Natural killer cell (primary cell): ENCODE results near the gene CSPG5. TPM values are rescaled to one million over a fixed set of nuclear protein-coding genes. Genes with fewer than 3 reads are reported as not detected.

Experiments
- ATAC-seq, 3 donors: fragments of 150-1000 bp in 2 of 3; fragments of 200-7000 bp in 1 of 3; cut with Tn5 transposase; 1 replicate in 1 of 3; 2 replicates in 2 of 3; pipeline ENCODE4 v1.10.0; 2021; ENCODE audit warnings: mild to moderate bottlenecking in 2 of 3, moderate library complexity in 2 of 3
- DNase-seq, 2 donors: peaks; one replicate each; pipeline versions ENCODE4 v3.0.0 to v3.0.0-alpha.2; 2013 to 2021; ENCODE audit warnings: mixed read lengths in 1 of 2
- H3K27ac ChIP-seq: one replicate; pipeline ENCODE4 v1.5.1; 2013; ENCODE audit warnings: mild to moderate bottlenecking, low read length
- H3K27me3 ChIP-seq: one replicate; pipeline ENCODE4 v1.6.1; 2013; ENCODE audit warnings: low read length; ENCODE audit not compliant: control insufficient read depth, insufficient read depth
- H3K36me3 ChIP-seq: one replicate; pipeline ENCODE4 v1.6.1; 2013; ENCODE audit warnings: low read length; ENCODE audit not compliant: control insufficient read depth, insufficient read depth
- H3K4me1 ChIP-seq: one replicate; pipeline ENCODE4 v1.6.1; 2013; ENCODE audit warnings: low read length; ENCODE audit not compliant: control insufficient read depth, insufficient read depth
- H3K4me3 ChIP-seq: one replicate; pipeline ENCODE4 v1.5.1; 2013; ENCODE audit warnings: low read length
- H3K9me3 ChIP-seq: one replicate; pipeline ENCODE4 v1.6.1; 2013; ENCODE audit warnings: low read length; ENCODE audit not compliant: control insufficient read depth, insufficient read depth
- H3K27ac Mint-ChIP-seq, 2 donors: one replicate each; pipeline ENCODE4 v1.8.0; 2022; ENCODE audit warnings: mild to moderate bottlenecking in 2 of 2, mixed read lengths in 2 of 2, moderate library complexity in 1 of 2
- H3K27me3 Mint-ChIP-seq, 2 donors: one replicate each; pipeline ENCODE4 v1.8.0; 2022; ENCODE audit warnings: low read depth in 2 of 2, mixed read lengths in 2 of 2
- H3K36me3 Mint-ChIP-seq: one replicate; pipeline ENCODE4 v1.8.0; 2022; ENCODE audit warnings: mixed read lengths
- H3K4me1 Mint-ChIP-seq, 2 donors: one replicate each; pipeline ENCODE4 v1.8.0; 2022; ENCODE audit warnings: mixed read lengths in 2 of 2
- H3K4me3 Mint-ChIP-seq: one replicate; pipeline ENCODE4 v1.8.0; 2022; ENCODE audit warnings: mild to moderate bottlenecking, moderate library complexity, mixed read lengths
- H3K9me3 Mint-ChIP-seq, 2 donors: one replicate each; pipeline ENCODE4 v1.8.0; 2022; ENCODE audit warnings: mixed read lengths in 2 of 2
- WGBS: methylation state at CpG from one replicate; pipeline ENCODE4 v1.1.7; 2013; ENCODE audit warnings: missing lambda C conversion rate; ENCODE audit not compliant: insufficient coverage; 5-methylcytosine and 5-hydroxymethylcytosine counted together
- intact Hi-C: fragments of 100-400 bp; cut with micrococcal nuclease; formaldehyde crosslinking; loops from one replicate; pipeline ENCODE4 v1.14.2; 2022
- total RNA-seq, 4 donors: library from RNA; stranded (reverse); fragments of 120-200 nt in 1 of 4; gene quantifications; one replicate each; pipeline versions ENCODE4 v1.2.3 to v1.2.4, GENCODE V29; 2013 to 2022
- TF ChIP-seq, protein P1 (sequence below): fragments of 200-600 bp; IDR thresholded peaks from one replicate; pipeline ENCODE4 v1.8.0; 2022; ENCODE audit warnings: antibody characterized with exemption

Gene CSPG5
- total RNA-seq, 3 donors from 2014 or later (not counting 1 experiment from before 2014, with no cell fraction given), result 0.07 to 0.63 (median 0.23) TPM

DNA sequence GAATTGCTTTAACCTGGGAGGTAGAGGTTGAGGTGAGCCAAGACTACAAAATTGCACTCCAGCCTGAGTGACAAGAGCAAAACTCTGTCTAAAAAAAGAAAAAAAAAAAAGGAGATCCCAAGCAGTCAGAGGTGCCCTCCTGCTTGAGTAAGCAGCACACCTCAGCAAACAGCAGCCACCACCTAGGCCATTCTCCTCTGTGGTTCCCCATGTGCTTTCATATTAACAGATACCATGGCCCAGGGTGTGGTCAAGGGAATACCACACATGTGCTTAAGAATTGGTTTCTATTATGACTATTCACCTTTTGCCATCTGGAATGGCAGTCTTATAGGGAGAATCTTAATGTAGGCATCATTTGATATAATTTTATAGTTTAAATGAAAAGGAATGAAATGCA lies 24.7 kb upstream of the CSPG5 start:
- Mint-ChIP-seq H3K4me1 (peaks cover 0 to 7% of the 10 kb centered on the region in 2 donors), H3K27me3 (no peaks in the 10 kb centered on the region), H3K36me3 (no peaks in the 10 kb centered on the region), H3K9me3 (no peaks in the 10 kb centered on the region), H3K27ac (no peak overlapping the region), H3K4me3 (no peak overlapping the region)
- no peaks in the 10 kb centered on the region for H3K4me1 ChIP-seq
- TF ChIP-seq, protein P1, sequence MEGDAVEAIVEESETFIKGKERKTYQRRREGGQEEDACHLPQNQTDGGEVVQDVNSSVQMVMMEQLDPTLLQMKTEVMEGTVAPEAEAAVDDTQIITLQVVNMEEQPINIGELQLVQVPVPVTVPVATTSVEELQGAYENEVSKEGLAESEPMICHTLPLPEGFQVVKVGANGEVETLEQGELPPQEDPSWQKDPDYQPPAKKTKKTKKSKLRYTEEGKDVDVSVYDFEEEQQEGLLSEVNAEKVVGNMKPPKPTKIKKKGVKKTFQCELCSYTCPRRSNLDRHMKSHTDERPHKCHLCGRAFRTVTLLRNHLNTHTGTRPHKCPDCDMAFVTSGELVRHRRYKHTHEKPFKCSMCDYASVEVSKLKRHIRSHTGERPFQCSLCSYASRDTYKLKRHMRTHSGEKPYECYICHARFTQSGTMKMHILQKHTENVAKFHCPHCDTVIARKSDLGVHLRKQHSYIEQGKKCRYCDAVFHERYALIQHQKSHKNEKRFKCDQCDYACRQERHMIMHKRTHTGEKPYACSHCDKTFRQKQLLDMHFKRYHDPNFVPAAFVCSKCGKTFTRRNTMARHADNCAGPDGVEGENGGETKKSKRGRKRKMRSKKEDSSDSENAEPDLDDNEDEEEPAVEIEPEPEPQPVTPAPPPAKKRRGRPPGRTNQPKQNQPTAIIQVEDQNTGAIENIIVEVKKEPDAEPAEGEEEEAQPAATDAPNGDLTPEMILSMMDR, result no peak
- ATAC-seq (no peak), DNase-seq (no peak)
- H3K9me3 ChIP-seq, result no peaks in the 10 kb centered on the region
- intact Hi-C loops, result no loop called here
- H3K27me3 ChIP-seq, result no peaks in the 10 kb centered on the region
- H3K27ac ChIP-seq, result no peak overlapping the region
- peaks cover 39% of the 10 kb centered on the region for H3K36me3 ChIP-seq
- no peak overlapping the region for H3K4me3 ChIP-seq

DNA sequence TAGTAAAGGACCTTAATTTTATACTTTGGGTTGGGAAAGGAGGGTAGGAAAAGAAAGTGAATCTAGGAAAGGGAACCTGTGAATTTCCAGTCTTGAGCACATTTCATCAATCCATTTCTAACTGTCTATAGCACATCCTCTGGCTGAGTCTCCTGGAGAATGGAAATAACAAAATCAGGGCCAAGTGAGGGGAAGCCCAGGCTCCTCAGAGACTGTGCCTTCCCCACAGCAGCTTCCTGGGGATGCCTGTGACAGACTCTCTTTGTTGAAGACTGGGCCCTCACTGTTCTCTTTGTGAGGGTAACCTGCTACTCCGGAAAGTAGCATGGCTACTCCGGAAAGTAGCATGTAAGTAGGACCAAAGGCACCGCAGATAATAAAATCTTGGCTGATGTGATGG lies 22.6 kb upstream of the CSPG5 start:
- peak overlapping the region; percentile 8 to 12 for H3K27ac Mint-ChIP-seq
- Histone ChIP-seq H3K9me3 (no peaks in the 10 kb centered on the region), H3K4me3 (no peak overlapping the region), H3K4me1 (no peaks in the 10 kb centered on the region), H3K36me3 (peaks cover 27% of the 10 kb centered on the region), H3K27me3 (no peaks in the 10 kb centered on the region), H3K27ac (no peak overlapping the region)
- H3K4me1 Mint-ChIP-seq, result peaks cover 0 to 7% of the 10 kb centered on the region in 2 donors
- no peaks in the 10 kb centered on the region for H3K36me3 Mint-ChIP-seq
- WGBS, result 100% methylated on average over 3 of the region's 3 CpGs
- intact Hi-C loops, result no loop called here
- DNase-seq (no peak), ATAC-seq (no peak)
- no peak overlapping the region for H3K4me3 Mint-ChIP-seq
- TF ChIP-seq, protein P1, result no peak
- no peaks in the 10 kb centered on the region for H3K27me3 Mint-ChIP-seq
- H3K9me3 Mint-ChIP-seq, result no peaks in the 10 kb centered on the region

DNA sequence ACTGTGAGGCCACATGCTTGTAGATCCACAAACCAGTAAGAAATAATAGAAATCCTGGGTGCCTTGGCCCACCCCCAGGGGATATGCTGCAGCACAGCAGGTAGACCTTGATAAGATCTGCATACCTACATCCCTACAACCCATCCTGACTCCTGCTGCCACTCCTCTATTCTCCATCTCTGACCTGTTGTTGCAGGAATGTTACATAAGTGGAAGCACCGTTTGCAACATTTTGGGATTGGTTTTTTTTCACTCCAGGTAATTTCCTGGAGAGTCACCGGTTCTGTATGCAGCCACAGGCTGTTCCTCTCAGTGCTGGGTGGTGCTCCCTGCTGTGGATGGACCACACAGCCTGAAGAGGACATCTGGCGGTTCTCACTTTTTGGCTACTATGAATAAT lies 16.1 kb upstream of the CSPG5 start:
- Mint-ChIP-seq H3K36me3 (no peaks in the 10 kb centered on the region), H3K9me3 (no peaks in the 10 kb centered on the region), H3K4me1 (no peaks in the 10 kb centered on the region), H3K27ac (no peak overlapping the region), H3K27me3 (no peaks in the 10 kb centered on the region), H3K4me3 (no peak overlapping the region)
- peaks cover 18% of the 10 kb centered on the region for H3K36me3 ChIP-seq
- intact Hi-C loops, result no loop called here
- TF ChIP-seq, protein P1, result no peak
- H3K27me3 ChIP-seq, result no peaks in the 10 kb centered on the region
- no peaks in the 10 kb centered on the region for H3K9me3 ChIP-seq
- H3K4me3 ChIP-seq, result no peak overlapping the region
- H3K27ac ChIP-seq, result no peak overlapping the region
- DNase-seq (no peak), ATAC-seq (no peak)
- WGBS, result 93% methylated on average over 3 of the region's 3 CpGs
- H3K4me1 ChIP-seq, result no peaks in the 10 kb centered on the region

DNA sequence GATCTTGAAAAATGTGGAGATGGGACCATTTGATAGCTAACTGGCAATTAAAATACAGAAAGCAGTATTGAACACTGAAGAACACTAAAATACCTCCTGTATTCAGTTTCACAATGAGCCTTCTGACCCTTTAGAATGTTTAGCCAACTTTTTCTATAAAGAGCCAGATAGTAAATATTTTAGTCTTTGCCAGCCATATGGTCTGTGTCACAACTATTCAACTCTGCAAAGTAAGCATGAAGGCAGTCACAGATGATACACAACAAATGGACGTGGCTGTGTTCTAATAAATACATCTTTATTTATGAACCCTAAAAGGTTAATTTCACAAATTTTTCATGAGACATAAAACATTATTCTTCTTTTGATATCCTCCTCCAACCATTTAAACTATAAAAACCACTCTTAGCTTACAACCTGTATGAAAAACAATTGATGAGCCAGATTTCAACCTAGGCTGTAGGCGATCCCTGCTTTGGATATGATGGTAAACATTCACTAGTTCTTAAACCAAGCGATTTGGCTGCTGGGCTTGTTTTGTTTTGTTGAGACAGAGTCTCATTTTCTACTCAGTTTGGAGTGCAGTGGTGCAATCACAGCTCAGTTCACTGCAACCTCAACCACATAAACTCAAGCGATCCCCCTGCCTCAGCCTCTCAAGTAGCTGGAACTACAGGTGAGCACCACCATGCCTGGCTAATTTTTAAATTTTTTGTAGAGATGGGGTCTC lies 13.6 kb upstream of the CSPG5 start:
- H3K27me3 Mint-ChIP-seq, result no peaks in the 10 kb centered on the region

More for the DNA sequence above, 13.6 kb upstream of the CSPG5 start:
- no peaks in the 10 kb centered on the region for H3K9me3 Mint-ChIP-seq
- no peaks in the 10 kb centered on the region for H3K4me1 ChIP-seq
- H3K9me3 ChIP-seq, result no peaks in the 10 kb centered on the region
- DNase-seq (no peak), ATAC-seq (no peak)
- TF ChIP-seq, protein P1, result no peak
- 100% methylated on average over 4 of the region's 4 CpGs for WGBS
- intact Hi-C loops, result no loop called here
- H3K4me3 ChIP-seq, result no peak overlapping the region
- no peak overlapping the region for H3K27ac ChIP-seq
- H3K27me3 ChIP-seq, result no peaks in the 10 kb centered on the region
- no peak overlapping the region for H3K4me3 Mint-ChIP-seq
- no peaks in the 10 kb centered on the region for H3K36me3 Mint-ChIP-seq
- no peaks in the 10 kb centered on the region for H3K4me1 Mint-ChIP-seq
- peaks cover 37% of the 10 kb centered on the region for H3K36me3 ChIP-seq
- no peak overlapping the region for H3K27ac Mint-ChIP-seq
